H1 (cell line): Measurements from ENCODE around the gene CERS1. TPM values are rescaled to one million over a fixed set of nuclear protein-coding genes. Genes with fewer than 3 reads are reported as not detected.

Experiments
- CTCF ChIA-PET: fragments of 300-600 bp; sonication (Branson Sonifier 250); formaldehyde crosslinking; loops from one replicate; lab custom pipeline; 2021; ENCODE audit not compliant: partially characterized antibody; lab: Charles Lee
- POLR2A ChIA-PET: fragments of 300-600 bp; sonication (Branson Sonifier 250); formaldehyde crosslinking; loops from one replicate; lab custom pipeline; 2021; ENCODE audit warnings: inconsistent platforms; ENCODE audit not compliant: partially characterized antibody; lab: Charles Lee
- DNase-seq, 2 experiments: peaks; one replicate each; pipeline versions ENCODE4 v3.0.0 to v3.0.0-alpha.2; 2010 to 2022; ENCODE audit warnings: low spot score in 2 of 2, low read depth in 1 of 2, mixed read lengths in 1 of 2
- FAIRE-seq: peaks from 2 replicates; lab custom pipeline; 2011; peaks lifted over from hg19 to GRCh38; lab: Jason Lieb, UNC
- H2AFZ ChIP-seq: 2 replicates; pipeline ENCODE4 v1.8.1; 2012; ENCODE audit warnings: low read length, inconsistent platforms
- H2AK5ac ChIP-seq: 2 replicates; pipeline ENCODE4 v1.6.1; 2013; ENCODE audit warnings: low read depth, low read length
- H2BK120ac ChIP-seq: replicated peaks from 2 replicates; pipeline ENCODE3; 2013; ENCODE audit warnings: low read depth, low read length, inconsistent platforms
- H2BK12ac ChIP-seq: 2 replicates; pipeline ENCODE4 v1.6.1; 2013; ENCODE audit warnings: low read depth, low read length
- H2BK15ac ChIP-seq: 2 replicates; pipeline ENCODE4 v1.6.1; 2013; ENCODE audit warnings: low read length
- H2BK20ac ChIP-seq: 2 replicates; pipeline ENCODE4 v1.6.1; 2013; ENCODE audit warnings: low read length
- H2BK5ac ChIP-seq: 2 replicates; pipeline ENCODE4 v1.6.1; 2013; ENCODE audit warnings: low read depth, low read length
- H3K14ac ChIP-seq: 2 replicates; pipeline ENCODE4 v1.6.1; 2013; ENCODE audit warnings: inconsistent platforms; ENCODE audit not compliant: insufficient read length
- H3K18ac ChIP-seq: 2 replicates; pipeline ENCODE4 v1.6.1; 2013; ENCODE audit warnings: low read length; ENCODE audit errors: extremely low read depth
- H3K23ac ChIP-seq: 2 replicates; pipeline ENCODE4 v1.6.1; 2013; ENCODE audit warnings: inconsistent platforms; ENCODE audit not compliant: insufficient read length
- H3K23me2 ChIP-seq: 2 replicates; pipeline ENCODE4 v1.6.1; 2013; ENCODE audit warnings: low read depth, low read length
- H3K27ac ChIP-seq: 2 replicates; pipeline ENCODE4 v1.6.1; 2011; ENCODE audit warnings: low read depth, low read length, inconsistent platforms
- H3K27me3 ChIP-seq, 4 experiments: replicated peaks in 1 of 4; 1 replicate in 1 of 4; 2 replicates in 3 of 4; pipeline versions ENCODE4 v1.6.1 to v1.8.1; 2011 to 2013; ENCODE audit warnings: low read length in 3 of 4, mild to moderate bottlenecking in 3 of 4, inconsistent platforms in 2 of 4, mixed read lengths in 2 of 4, moderate library complexity in 1 of 4; ENCODE audit not compliant: control insufficient read depth in 3 of 4, insufficient read depth in 3 of 4; ENCODE audit errors: extremely low read depth in 1 of 4
- H3K36me3 ChIP-seq, 4 experiments: 2 replicates each; pipeline versions ENCODE4 v1.6.1 to v1.8.1; 2011 to 2013; ENCODE audit warnings: mild to moderate bottlenecking in 4 of 4, low read length in 3 of 4, moderate library complexity in 2 of 4, control low read depth in 1 of 4, inconsistent platforms in 1 of 4; ENCODE audit not compliant: insufficient read depth in 4 of 4, control insufficient read depth in 2 of 4
- H3K4ac ChIP-seq: replicated peaks from 2 replicates; pipeline ENCODE3; 2013; ENCODE audit warnings: low read length, low read depth, mixed read lengths, inconsistent platforms; ENCODE audit not compliant: insufficient read length
- H3K4me1 ChIP-seq, 4 experiments: replicated peaks in 1 of 4; 1 replicate in 1 of 4; 2 replicates in 3 of 4; pipeline versions ENCODE4 v1.6.1 to v1.8.1; 2011 to 2013; ENCODE audit warnings: low read length in 3 of 4, inconsistent platforms in 2 of 4, mixed read lengths in 1 of 4; ENCODE audit not compliant: insufficient read depth in 4 of 4, control insufficient read depth in 3 of 4
- H3K4me2 ChIP-seq, 2 experiments: 2 replicates each; pipeline versions ENCODE4 v1.6.1 to v1.8.1; 2011 to 2013; ENCODE audit warnings: low read depth in 2 of 2, low read length in 2 of 2, control low read depth in 1 of 2, inconsistent platforms in 1 of 2, mild to moderate bottlenecking in 1 of 2; ENCODE audit not compliant: insufficient read depth in 1 of 2
- H3K4me3 ChIP-seq, 4 experiments: fragments of 200-600, 300-600 bp in 1 of 4; sonication (generic), shearing (Covaris generic), sonication (Bioruptor Twin) in 1 of 4; 2 replicates each; pipeline versions ENCODE4 v1.5.1 to v1.8.1; 2011 to 2016; ENCODE audit warnings: low read length in 4 of 4, low read depth in 3 of 4, control low read depth in 2 of 4, inconsistent platforms in 2 of 4, mild to moderate bottlenecking in 2 of 4, mixed read lengths in 1 of 4, moderate library complexity in 1 of 4; ENCODE audit not compliant: insufficient read depth in 2 of 4; ENCODE audit errors: extremely low read depth in 1 of 4
- H3K56ac ChIP-seq: replicated peaks from 2 replicates; pipeline ENCODE3; 2013; ENCODE audit warnings: low read depth, mild to moderate bottlenecking, mixed read lengths, low read length, inconsistent platforms; ENCODE audit not compliant: insufficient read length
- H3K79me1 ChIP-seq: 2 replicates; pipeline ENCODE4 v1.6.1; 2013; ENCODE audit warnings: low read depth, low read length, control low read depth
- H3K79me2 ChIP-seq, 2 experiments: 2 replicates each; pipeline versions ENCODE4 v1.6.1 to v1.8.1; 2012 to 2013; ENCODE audit warnings: low read length in 2 of 2, mild to moderate bottlenecking in 2 of 2, inconsistent platforms in 1 of 2; ENCODE audit not compliant: insufficient read depth in 2 of 2, control insufficient read depth in 1 of 2
- H3K9ac ChIP-seq, 4 experiments: replicated peaks in 1 of 4; 1 replicate in 1 of 4; 2 replicates in 3 of 4; pipeline versions ENCODE4 v1.6.1 to v1.8.1; 2011 to 2013; ENCODE audit warnings: low read depth in 3 of 4, low read length in 3 of 4, control low read depth in 2 of 4, mild to moderate bottlenecking in 2 of 4, moderate library complexity in 2 of 4, inconsistent platforms in 1 of 4; ENCODE audit errors: extremely low read depth in 1 of 4
- H3K9me3 ChIP-seq, 2 experiments: 2 replicates each; pipeline versions ENCODE4 v1.6.1 to v1.8.1; 2012 to 2013; ENCODE audit warnings: mild to moderate bottlenecking in 2 of 2, moderate library complexity in 2 of 2, control low read depth in 1 of 2, inconsistent platforms in 1 of 2, low read depth in 1 of 2, low read length in 1 of 2, mixed read lengths in 1 of 2; ENCODE audit not compliant: insufficient read depth in 2 of 2
- H4K20me1 ChIP-seq, 2 experiments: replicated peaks in 1 of 2; 2 replicates each; pipeline versions ENCODE3 to v1.8.1; 2011 to 2013; ENCODE audit warnings: inconsistent platforms in 2 of 2, low read length in 2 of 2, mild to moderate bottlenecking in 1 of 2; ENCODE audit not compliant: insufficient read depth in 2 of 2, control insufficient read depth in 1 of 2
- H4K5ac ChIP-seq: 2 replicates; pipeline ENCODE4 v1.6.1; 2013; ENCODE audit warnings: low read length, low read depth, mixed read lengths, inconsistent platforms; ENCODE audit not compliant: insufficient read length
- H4K8ac ChIP-seq: 2 replicates; pipeline ENCODE4 v1.8.0; 2013; ENCODE audit warnings: mild to moderate bottlenecking, moderate library complexity, low read length, inconsistent platforms; ENCODE audit not compliant: insufficient read depth; ENCODE audit errors: extremely low read depth
- H4K91ac ChIP-seq: replicated peaks from 2 replicates; pipeline ENCODE3; 2013; ENCODE audit warnings: low read length, mixed read lengths, inconsistent platforms; ENCODE audit not compliant: insufficient read length
- BCL11A ChIP-seq, 2 experiments: IDR thresholded peaks; one replicate each; pipeline ENCODE4 v1.6.1; 2011; ENCODE audit warnings: low read depth in 2 of 2, low read length in 2 of 2, mild to moderate bottlenecking in 2 of 2
- CBX8 ChIP-seq: fragments of 300-800, 300-1000 bp; sonication (generic); IDR thresholded peaks from 2 replicates; pipeline ENCODE4 v1.7.1; 2016; ENCODE audit warnings: low read depth, low read length, borderline replicate concordance
- CREB1 ChIP-seq: IDR thresholded peaks from 2 replicates; pipeline ENCODE4 v1.6.1; 2012; ENCODE audit warnings: inconsistent platforms
- GABPA ChIP-seq: IDR thresholded peaks from 2 replicates; pipeline ENCODE4 v1.6.1; 2011; ENCODE audit warnings: mild to moderate bottlenecking, low read length, moderate library complexity, borderline replicate concordance; ENCODE audit not compliant: insufficient read depth
- HDAC2 ChIP-seq, 2 experiments: fragments of 300-600 bp in 1 of 2; sonication (generic) in 1 of 2; IDR thresholded peaks; 2 replicates each; pipeline ENCODE4 v1.6.1; 2011 to 2012; ENCODE audit warnings: low read depth in 2 of 2, low read length in 2 of 2, mild to moderate bottlenecking in 2 of 2, moderate library complexity in 2 of 2, borderline replicate concordance in 1 of 2, inconsistent platforms in 1 of 2
- KDM5A ChIP-seq: fragments of 200-600 bp; IDR thresholded peaks from 2 replicates; pipeline ENCODE4 v1.7.1; 2012; ENCODE audit warnings: mild to moderate bottlenecking, low read length, inconsistent platforms, mixed read lengths
- MAFK ChIP-seq: IDR thresholded peaks from 2 replicates; pipeline ENCODE4 v1.6.1; 2012; ENCODE audit warnings: low read depth, mild to moderate bottlenecking, improper control_type of control experiment, low read length
- MAX ChIP-seq: IDR thresholded peaks from 2 replicates; pipeline ENCODE4 v1.6.1; 2012; ENCODE audit warnings: inconsistent platforms
- RAD21 ChIP-seq, 2 experiments: IDR thresholded peaks in 1 of 2; conservative IDR thresholded peaks in 1 of 2; 2 replicates each; pipeline ENCODE4 v1.6.1; 2011; ENCODE audit warnings: low read depth in 2 of 2, low read length in 2 of 2, improper control_type of control experiment in 1 of 2, inconsistent platforms in 1 of 2, mild to moderate bottlenecking in 1 of 2, moderate library complexity in 1 of 2
- SRF ChIP-seq: IDR thresholded peaks from 2 replicates; pipeline ENCODE4 v1.6.1; 2011; ENCODE audit warnings: mild to moderate bottlenecking, low read depth, low read length, moderate library complexity
- TAF1 ChIP-seq: IDR thresholded peaks from 2 replicates; pipeline ENCODE4 v1.6.1; 2011; ENCODE audit warnings: mild to moderate bottlenecking, low read depth, low read length
- TCF12 ChIP-seq: IDR thresholded peaks from 2 replicates; pipeline ENCODE4 v1.6.1; 2011; ENCODE audit warnings: low read depth, mild to moderate bottlenecking, low read length
- TEAD4 ChIP-seq: IDR thresholded peaks from 2 replicates; pipeline ENCODE4 v1.6.1; 2012; ENCODE audit warnings: low read depth, low read length, inconsistent platforms, mixed read lengths
- WGBS, 2 experiments: shearing (Covaris generic) in 1 of 2; methylation state at CpG; one replicate each; pipeline versions ENCODE4 v1.1.6 to v1.1.7; 2013 to 2015; ENCODE audit warnings: low lambda C conversion rate in 2 of 2, mixed read lengths in 2 of 2, inconsistent platforms in 1 of 2, low coverage in 1 of 2, missing lambda C conversion rate in 1 of 2; ENCODE audit not compliant: insufficient replicate concordance in 2 of 2, insufficient coverage in 1 of 2, insufficient read length in 1 of 2; ENCODE audit errors: extremely low coverage in 1 of 2, missing lambda C conversion rate in 1 of 2; 5-methylcytosine and 5-hydroxymethylcytosine counted together
- polyA plus RNA-seq, 7 experiments: library from polyadenylated mRNA; depleted of rRNA in 3 of 7; stranded (reverse) in 5 of 7; unstranded in 2 of 7; fragments of >200 nt in 5 of 7; fragments of 200-250 nt in 2 of 7; gene quantifications; 1 replicate in 5 of 7; 2 replicates in 1 of 7; 4 replicates in 1 of 7; pipeline versions ENCODE4 v1.2.1 to v1.2.3, GENCODE V29; 2011 to 2013; ENCODE audit warnings: missing spikeins in 2 of 7, mixed read lengths in 2 of 7
- total RNA-seq: library from RNA; stranded (reverse); fragmentation: NEBNext Ultra II Directional; extraction: Animal tissue kit (Norgen Biotek cat#: 25700); gene quantifications from 2 replicates; pipeline ENCODE4 v1.2.1, GENCODE V29; 2021

The CERS1 gene
- total and polyA plus RNA-seq, 2 of the 8 experiments (the other 6 are each of a cell fraction or from before 2014, with no cell fraction given) = 18.6 to 51.0 TPM

GRCh38 chr19:18844806-18845329, 51.1 kb downstream of the CERS1 start:
- no peak overlapping the region for H2AK5ac ChIP-seq
- no peak overlapping the region for H2BK20ac ChIP-seq
- no peak for TF ChIP-seq GABPA
- no peak for TF ChIP-seq RAD21 (IDR thresholded peaks at IDR 0.05 in 1 of 2, conservative IDR thresholded peaks at IDR 0.05 in 1 of 2; ENCODE audit: low read depth in 2 of 2, low read length in 2 of 2)
- no peak for TF ChIP-seq CREB1
- TF ChIP-seq TAF1 = no peak
- no peak for TF ChIP-seq MAFK
- no peak for TF ChIP-seq KDM5A
- no peak for TF ChIP-seq MAX
- TF ChIP-seq TEAD4 = no peak
- no peak for TF ChIP-seq CBX8
- TF ChIP-seq TCF12 = no peak
- TF ChIP-seq SRF = no peak
- no peak for TF ChIP-seq HDAC2 (IDR thresholded peaks at IDR 0.05; ENCODE audit: borderline replicate concordance in 1 of 2, low read depth in 2 of 2, low read length in 2 of 2)
- no peak for TF ChIP-seq BCL11A (IDR thresholded peaks at IDR 0.05; ENCODE audit: low read depth in 2 of 2, low read length in 2 of 2)
- no peak overlapping the region for H3K56ac ChIP-seq
- H3K79me2 ChIP-seq = peaks cover 14 to 86% of the 10 kb centered on the region in 2 experiments
- H3K4me1 ChIP-seq = peaks cover 0 to 7% (median 3%) of the 10 kb centered on the region in 4 experiments; a peak in 6 of 7 replicates
- H3K23ac ChIP-seq = no peak overlapping the region
- no peak overlapping the region for H3K27ac ChIP-seq
- H4K8ac ChIP-seq = no peak overlapping the region
- no peak overlapping the region for H4K91ac ChIP-seq
- H2AFZ ChIP-seq = no peak overlapping the region
- WGBS, 2 experiments = 90% methylated on average over 8 of the region's 8 CpGs; no CpG with 5 or more reads in 1 of the 2 experiments
- H4K20me1 ChIP-seq = peaks cover 57 to 68% of the 10 kb centered on the region in 2 experiments
- H3K4ac ChIP-seq = no peak overlapping the region
- ChIA-PET CTCF (interaction anchor here (0.8 to 19.5 kb wide), 8 partner anchors 14 to 78 kb away, joined by 3 to 247 read pairs (median 16); partner anchors contain the start of gene UPF1), POLR2A (interaction anchor here (1.2 to 1.5 kb wide), 4 partner anchors 11 to 340 kb away, joined by 3 to 5 read pairs (median 4); partner anchors contain the start of gene UPF1)
- FAIRE-seq = no peak
- H3K23me2 ChIP-seq = no peaks in the 10 kb centered on the region
- no peak overlapping the region for H3K14ac ChIP-seq
- H4K5ac ChIP-seq = no peak overlapping the region
- no peak overlapping the region for H3K9ac ChIP-seq
- no peak overlapping the region for H3K4me2 ChIP-seq
- no peak overlapping the region for H3K4me3 ChIP-seq
- H2BK120ac ChIP-seq = no peak overlapping the region
- no peak overlapping the region; the same call in 1 of the 2 replicates for H2BK5ac ChIP-seq
- H3K18ac ChIP-seq = no peak overlapping the region
- no peaks in the 10 kb centered on the region for H3K9me3 ChIP-seq
- no peak overlapping the region for H2BK15ac ChIP-seq
- H2BK12ac ChIP-seq = no peak overlapping the region
- peaks cover 0 to 11% (median 7%) of the 10 kb centered on the region in 4 experiments; a peak in 6 of 8 replicates for H3K36me3 ChIP-seq
- H3K27me3 ChIP-seq = no peaks in the 10 kb centered on the region
- peaks cover 38% of the 10 kb centered on the region for H3K79me1 ChIP-seq
- no peak for DNase-seq
